A549 (cell line): ENCODE data around the gene PPP4R1. TPM values are rescaled to one million over a fixed set of nuclear protein-coding genes. Genes with fewer than 3 reads are reported as not detected.

Experiments
- ATAC-seq, 2 experiments: fragments of 200-7000 bp in 1 of 2; fragments of >200 bp in 1 of 2; cut with Nextera tagmentation in 1 of 2; cut with Tn5 transposase in 1 of 2; 3 replicates each; pipeline versions ENCODE4 v1.8.0 to v1.9.1; 2018 to 2020; ENCODE audit warnings: mild to moderate bottlenecking in 1 of 2, moderate library complexity in 1 of 2
- CTCF ChIA-PET: fragments of 300-600 bp; sonication (Branson Sonifier 250); formaldehyde crosslinking; extraction: SDS; loops from one replicate; lab custom pipeline; 2021; ENCODE audit warnings: antibody characterized with exemption, inconsistent platforms; lab: Yijun Ruan, JAX
- POLR2A ChIA-PET: fragments of 350-600 bp; formaldehyde crosslinking; extraction: SDS; loops from one replicate; lab custom pipeline; 2021; ENCODE audit warnings: antibody characterized with exemption, inconsistent platforms; lab: Yijun Ruan, JAX
- DNase-seq, 2 experiments: peaks; one replicate each; pipeline versions ENCODE4 v3.0.0 to v3.0.0-alpha.2; 2011 to 2016; ENCODE audit warnings: low read depth in 1 of 2, low spot score in 1 of 2
- FAIRE-seq: peaks from 2 replicates; lab custom pipeline; 2011; peaks lifted over from hg19 to GRCh38; lab: Jason Lieb, UNC
- H3K27ac ChIP-seq, 2 experiments: fragments of >200 bp; sonication (Bioruptor Twin); formaldehyde crosslinking; 3 replicates each; pipeline ENCODE4 v1.5.1; 2016 to 2017
- H3K4me1 ChIP-seq: fragments of >200 bp; sonication (Bioruptor Twin); formaldehyde crosslinking; 3 replicates; pipeline ENCODE4 v1.6.1; 2016
- H3K4me2 ChIP-seq: fragments of >200 bp; sonication (Bioruptor Twin); formaldehyde crosslinking; 3 replicates; pipeline ENCODE4 v1.6.1; 2016
- H3K4me3 ChIP-seq: fragments of >200 bp; sonication (Bioruptor Twin); formaldehyde crosslinking; 3 replicates; pipeline ENCODE4 v1.5.1; 2016
- H3K9me3 ChIP-seq: fragments of >200 bp; sonication (Bioruptor Twin); formaldehyde crosslinking; 3 replicates; pipeline ENCODE4 v1.6.1; 2016
- CBX8 ChIP-seq: fragments of 200-600 bp; sonication (generic); IDR thresholded peaks from 2 replicates; pipeline ENCODE4 v1.6.1; 2016
- CEBPB ChIP-seq, 2 experiments: fragments of >200 bp in 1 of 2; sonication (Bioruptor Twin) in 1 of 2; formaldehyde crosslinking in 1 of 2; IDR thresholded peaks; 2 replicates each; pipeline ENCODE4 v1.6.1; 2012 to 2016
- CHD2 ChIP-seq: fragments of 150-350 bp; IDR thresholded peaks from 2 replicates; pipeline ENCODE4 v1.6.1; 2014; ENCODE audit warnings: low read length; ENCODE audit not compliant: partially characterized antibody
- CHD4 ChIP-seq: fragments of 200-600 bp; sonication (generic); IDR thresholded peaks from 2 replicates; pipeline ENCODE4 v1.6.1; 2016; ENCODE audit warnings: antibody characterized with exemption, mild to moderate bottlenecking, borderline replicate concordance
- CTCF ChIP-seq: fragments of >200 bp; sonication (Bioruptor Twin); formaldehyde crosslinking; IDR thresholded peaks from 3 replicates; pipeline ENCODE4 v1.5.1; 2016
- EHF ChIP-seq: fragments of 250-450 bp; sonication (Bioruptor Pico); IDR thresholded peaks from 2 replicates; pipeline ENCODE4 v1.5.0; 2020; ENCODE audit warnings: mild to moderate bottlenecking
- GATA3 ChIP-seq: IDR thresholded peaks from 2 replicates; pipeline ENCODE4 v1.6.1; 2012; ENCODE audit warnings: borderline replicate concordance
- HDAC2 ChIP-seq: fragments of 200-600 bp; sonication (generic); IDR thresholded peaks from 2 replicates; pipeline ENCODE4 v1.6.1; 2016
- HOXA7 ChIP-seq: fragments of 250-450 bp; sonication (Bioruptor Pico); IDR thresholded peaks from 2 replicates; pipeline ENCODE4 v1.5.0; 2020; ENCODE audit warnings: mild to moderate bottlenecking, moderate library complexity
- MAX ChIP-seq: IDR thresholded peaks from 2 replicates; pipeline ENCODE4 v1.6.1; 2012
- MYC ChIP-seq: IDR thresholded peaks from 2 replicates; pipeline ENCODE4 v1.6.1; 2012; ENCODE audit warnings: mild to moderate bottlenecking, inconsistent platforms, low read length, improper control_type of control experiment, borderline replicate concordance
- PHF8 ChIP-seq: fragments of 200-600 bp; sonication (generic); IDR thresholded peaks from 2 replicates; pipeline ENCODE4 v1.6.1; 2016; ENCODE audit warnings: low read depth, mild to moderate bottlenecking, antibody characterized with exemption, moderate library complexity, borderline replicate concordance
- POLR2A ChIP-seq: IDR thresholded peaks from 2 replicates; pipeline ENCODE4 v1.6.1; 2012; ENCODE audit warnings: mild to moderate bottlenecking, low read length
- POLR2AphosphoS2 ChIP-seq: conservative IDR thresholded peaks from 2 replicates; pipeline ENCODE4 v1.6.1; 2012; ENCODE audit warnings: low read length, improper control_type of control experiment, inconsistent platforms
- RAD21 ChIP-seq, 2 experiments: fragments of >200 bp in 1 of 2; sonication (Bioruptor Twin) in 1 of 2; formaldehyde crosslinking in 1 of 2; IDR thresholded peaks in 1 of 2; conservative IDR thresholded peaks in 1 of 2; 2 replicates in 1 of 2; 3 replicates in 1 of 2; pipeline ENCODE4 v1.6.1; 2012 to 2018; ENCODE audit warnings: inconsistent platforms in 1 of 2
- SMC3 ChIP-seq: fragments of >200 bp; sonication (Bioruptor Twin); formaldehyde crosslinking; IDR thresholded peaks from 3 replicates; pipeline ENCODE4 v1.6.1; 2018; ENCODE audit warnings: inconsistent platforms
- TFCP2L1 ChIP-seq: fragments of 250-450 bp; sonication (Bioruptor Pico); IDR thresholded peaks from 2 replicates; pipeline ENCODE4 v1.5.0; 2021; ENCODE audit warnings: mild to moderate bottlenecking
- ZFP36 ChIP-seq: fragments of 450-650 bp; IDR thresholded peaks from 2 replicates; pipeline ENCODE4 v1.6.1; 2014; ENCODE audit warnings: borderline replicate concordance; ENCODE audit not compliant: partially characterized antibody
- WGBS: methylation state at CpG from one replicate; pipeline ENCODE4 v1.1.6; 2017; ENCODE audit errors: missing lambda C conversion rate; 5-methylcytosine and 5-hydroxymethylcytosine counted together
- polyA plus RNA-seq, 4 experiments: library from polyadenylated mRNA; depleted of rRNA in 3 of 4; stranded (reverse); fragments of >200 nt; fragmentation: RNase III in 1 of 4; extraction: RNeasy Plus Mini Kit Qiagen cat#74134 plus additional on column Dnase treatment in 1 of 4; gene quantifications; 2 replicates in 3 of 4; 3 replicates in 1 of 4; pipeline ENCODE4 v1.2.3, GENCODE V29; 2011 to 2017
- TF ChIP-seq, protein P1 (sequence below): fragments of 250-450 bp; sonication (Bioruptor Pico); IDR thresholded peaks from 2 replicates; pipeline ENCODE4 v1.5.0; 2021; ENCODE audit warnings: mild to moderate bottlenecking, moderate library complexity, borderline replicate concordance
- TF ChIP-seq, protein P2 (sequence below): fragments of >200 bp; sonication (Bioruptor Twin); formaldehyde crosslinking; IDR thresholded peaks from 3 replicates; pipeline ENCODE4 v1.6.1; 2016

PPP4R1 gene
- polyA plus RNA-seq, 2 of the 4 experiments (the other 2 are of a cell fraction), result 40.1 to 97.3 TPM

GRCh38 chr18:9577361-9577760 lies 37.0 kb downstream of the PPP4R1 start:
- ATAC-seq (peak in 1 of 2 experiments; percentile 26; a peak in 1 of 6 replicates), DNase-seq (peak in 1 of 2 experiments; percentile 9), FAIRE-seq (no peak)
- H3K4me1 ChIP-seq, result peaks cover 25% of the 10 kb centered on the region
- ChIA-PET CTCF (interaction anchor here (0.8 to 5.0 kb wide), 4 partner anchors 35 to 195 kb away, joined by 3 to 43 read pairs (median 4); no protein-coding TSS in a partner anchor), POLR2A (no interaction called here)
- H3K4me2 ChIP-seq, result no peak overlapping the region
- 86% methylated on average over 9 of the region's 9 CpGs for WGBS
- H3K9me3 ChIP-seq, result no peaks in the 10 kb centered on the region
- no peak overlapping the region for H3K27ac ChIP-seq
- TF ChIP-seq POLR2AphosphoS2, result no peak
- TF ChIP-seq MYC, result no peak
- no peak for TF ChIP-seq POLR2A
- no peak for TF ChIP-seq TFCP2L1
- TF ChIP-seq HDAC2, result no peak
- TF ChIP-seq CHD4, result no peak
- TF ChIP-seq HOXA7 (CRISPR knock-in tag), result no peak
- TF ChIP-seq GATA3, result no peak
- no peak for TF ChIP-seq PHF8
- no peak for TF ChIP-seq CBX8
- no peak for TF ChIP-seq EHF (CRISPR knock-in tag)
- no peak for TF ChIP-seq CHD2
- no peak overlapping the region for H3K4me3 ChIP-seq

GRCh38 chr18:9575558-9575957 lies 38.8 kb downstream of the PPP4R1 start:
- WGBS, result 1% methylated on average over 5 of the region's 5 CpGs
- no peaks in the 10 kb centered on the region for H3K9me3 ChIP-seq
- peak overlapping the region; percentile 12 to 64; a peak in 3 of 6 replicates for H3K27ac ChIP-seq
- DNase-seq (peak; percentile 44 to 95), FAIRE-seq (peak; percentile 72), ATAC-seq (peak; percentile 97)
- H3K4me2 ChIP-seq, result peak overlapping the region; percentile 67
- no peak for TF ChIP-seq ZFP36
- TF ChIP-seq GATA3, result no peak
- TF ChIP-seq CEBPB (IDR thresholded peaks at IDR 0.05), result peak in 1 of 2 experiments; percentile 58; a peak in 2 of 4 replicates
- peak; percentile 64 for TF ChIP-seq CTCF
- TF ChIP-seq, protein P1, sequence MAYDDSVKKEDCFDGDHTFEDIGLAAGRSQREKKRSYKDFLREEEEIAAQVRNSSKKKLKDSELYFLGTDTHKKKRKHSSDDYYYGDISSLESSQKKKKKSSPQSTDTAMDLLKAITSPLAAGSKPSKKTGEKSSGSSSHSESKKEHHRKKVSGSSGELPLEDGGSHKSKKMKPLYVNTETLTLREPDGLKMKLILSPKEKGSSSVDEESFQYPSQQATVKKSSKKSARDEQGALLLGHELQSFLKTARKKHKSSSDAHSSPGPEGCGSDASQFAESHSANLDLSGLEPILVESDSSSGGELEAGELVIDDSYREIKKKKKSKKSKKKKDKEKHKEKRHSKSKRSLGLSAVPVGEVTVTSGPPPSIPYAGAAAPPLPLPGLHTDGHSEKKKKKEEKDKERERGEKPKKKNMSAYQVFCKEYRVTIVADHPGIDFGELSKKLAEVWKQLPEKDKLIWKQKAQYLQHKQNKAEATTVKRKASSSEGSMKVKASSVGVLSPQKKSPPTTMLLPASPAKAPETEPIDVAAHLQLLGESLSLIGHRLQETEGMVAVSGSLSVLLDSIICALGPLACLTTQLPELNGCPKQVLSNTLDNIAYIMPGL, result no peak
- TF ChIP-seq RAD21 (conservative IDR thresholded peaks at IDR 0.05 in 1 of 2, IDR thresholded peaks at IDR 0.05 in 1 of 2), result peak; percentile 82 to 90
- TF ChIP-seq, protein P2, sequence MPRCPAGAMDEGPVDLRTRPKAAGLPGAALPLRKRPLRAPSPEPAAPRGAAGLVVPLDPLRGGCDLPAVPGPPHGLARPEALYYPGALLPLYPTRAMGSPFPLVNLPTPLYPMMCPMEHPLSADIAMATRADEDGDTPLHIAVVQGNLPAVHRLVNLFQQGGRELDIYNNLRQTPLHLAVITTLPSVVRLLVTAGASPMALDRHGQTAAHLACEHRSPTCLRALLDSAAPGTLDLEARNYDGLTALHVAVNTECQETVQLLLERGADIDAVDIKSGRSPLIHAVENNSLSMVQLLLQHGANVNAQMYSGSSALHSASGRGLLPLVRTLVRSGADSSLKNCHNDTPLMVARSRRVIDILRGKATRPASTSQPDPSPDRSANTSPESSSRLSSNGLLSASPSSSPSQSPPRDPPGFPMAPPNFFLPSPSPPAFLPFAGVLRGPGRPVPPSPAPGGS, result no peak
- peak; percentile 84 for TF ChIP-seq SMC3
- TF ChIP-seq MAX, result peak; percentile 34; the same call in 1 of the 2 replicates
- H3K4me3 ChIP-seq, result no peak overlapping the region
- POLR2A ChIA-PET, result interaction anchor here (0.6 kb wide), 1 partner anchor 98 kb away, joined by 8 read pairs; no protein-coding TSS in a partner anchor
- CTCF ChIA-PET, result interaction anchor here (0.5 to 5.0 kb wide), 41 partner anchors 9 to 388 kb away, joined by 3 to 43 read pairs (median 4); no protein-coding TSS in a partner anchor
- peaks cover 28% of the 10 kb centered on the region for H3K4me1 ChIP-seq
